Natural killer cell (primary cell): ENCODE data around the gene LRRK2. TPM values are rescaled to one million over a fixed set of nuclear protein-coding genes. Genes with fewer than 3 reads are reported as not detected.

Experiments used
- ATAC-seq, 3 donors: fragments of 150-1000 bp in 2 of 3; fragments of 200-7000 bp in 1 of 3; cut with Tn5 transposase; 1 replicate in 1 of 3; 2 replicates in 2 of 3; pipeline ENCODE4 v1.10.0; 2021; ENCODE audit warnings: mild to moderate bottlenecking in 2 of 3, moderate library complexity in 2 of 3
- DNase-seq, 2 donors: peaks; one replicate each; pipeline versions ENCODE4 v3.0.0 to v3.0.0-alpha.2; 2013 to 2021; ENCODE audit warnings: mixed read lengths in 1 of 2
- H3K27ac ChIP-seq: one replicate; pipeline ENCODE4 v1.5.1; 2013; ENCODE audit warnings: mild to moderate bottlenecking, low read length
- H3K27me3 ChIP-seq: one replicate; pipeline ENCODE4 v1.6.1; 2013; ENCODE audit warnings: low read length; ENCODE audit not compliant: control insufficient read depth, insufficient read depth
- H3K36me3 ChIP-seq: one replicate; pipeline ENCODE4 v1.6.1; 2013; ENCODE audit warnings: low read length; ENCODE audit not compliant: control insufficient read depth, insufficient read depth
- H3K4me1 ChIP-seq: one replicate; pipeline ENCODE4 v1.6.1; 2013; ENCODE audit warnings: low read length; ENCODE audit not compliant: control insufficient read depth, insufficient read depth
- H3K4me3 ChIP-seq: one replicate; pipeline ENCODE4 v1.5.1; 2013; ENCODE audit warnings: low read length
- H3K9me3 ChIP-seq: one replicate; pipeline ENCODE4 v1.6.1; 2013; ENCODE audit warnings: low read length; ENCODE audit not compliant: control insufficient read depth, insufficient read depth
- H3K27ac Mint-ChIP-seq, 2 donors: one replicate each; pipeline ENCODE4 v1.8.0; 2022; ENCODE audit warnings: mild to moderate bottlenecking in 2 of 2, mixed read lengths in 2 of 2, moderate library complexity in 1 of 2
- H3K27me3 Mint-ChIP-seq, 2 donors: one replicate each; pipeline ENCODE4 v1.8.0; 2022; ENCODE audit warnings: low read depth in 2 of 2, mixed read lengths in 2 of 2
- H3K36me3 Mint-ChIP-seq: one replicate; pipeline ENCODE4 v1.8.0; 2022; ENCODE audit warnings: mixed read lengths
- H3K4me1 Mint-ChIP-seq, 2 donors: one replicate each; pipeline ENCODE4 v1.8.0; 2022; ENCODE audit warnings: mixed read lengths in 2 of 2
- H3K4me3 Mint-ChIP-seq: one replicate; pipeline ENCODE4 v1.8.0; 2022; ENCODE audit warnings: mild to moderate bottlenecking, moderate library complexity, mixed read lengths
- H3K9me3 Mint-ChIP-seq, 2 donors: one replicate each; pipeline ENCODE4 v1.8.0; 2022; ENCODE audit warnings: mixed read lengths in 2 of 2
- CTCF ChIP-seq: fragments of 200-600 bp; IDR thresholded peaks from one replicate; pipeline ENCODE4 v1.8.0; 2022; ENCODE audit warnings: antibody characterized with exemption
- WGBS: methylation state at CpG from one replicate; pipeline ENCODE4 v1.1.7; 2013; ENCODE audit warnings: missing lambda C conversion rate; ENCODE audit not compliant: insufficient coverage; 5-methylcytosine and 5-hydroxymethylcytosine counted together
- intact Hi-C: fragments of 100-400 bp; cut with micrococcal nuclease; formaldehyde crosslinking; loops from one replicate; pipeline ENCODE4 v1.14.2; 2022
- total RNA-seq, 4 donors: library from RNA; stranded (reverse); fragments of 120-200 nt in 1 of 4; gene quantifications; one replicate each; pipeline versions ENCODE4 v1.2.3 to v1.2.4, GENCODE V29; 2013 to 2022

Gene LRRK2
- total RNA-seq, 3 donors from 2014 or later (not counting 1 experiment from before 2014, with no cell fraction given), result 1.6 to 6.1 (median 3.3) TPM

- Mint-ChIP-seq H3K27me3 (no peaks in the 10 kb centered on the region), H3K27ac (no peak overlapping the region), H3K9me3 (peaks cover 0 to 2% of the 10 kb centered on the region in 2 donors), H3K36me3 (no peaks in the 10 kb centered on the region), H3K4me3 (no peak overlapping the region), H3K4me1 (no peaks in the 10 kb centered on the region)
- no peak for TF ChIP-seq CTCF
- no peak for DNase-seq
- Histone ChIP-seq H3K9me3 (no peaks in the 10 kb centered on the region), H3K36me3 (no peaks in the 10 kb centered on the region), H3K27me3 (no peaks in the 10 kb centered on the region), H3K27ac (no peak overlapping the region), H3K4me3 (no peak overlapping the region), H3K4me1 (no peaks in the 10 kb centered on the region)
- intact Hi-C loops, result no loop called here
- ATAC-seq, result no peak
- WGBS, result 89% methylated on average over 9 of the region's 9 CpGs
These were observed 85.4 kb downstream of the LRRK2 start for GRCh38 chr12:40310211-40310610.

- H3K4me3 Mint-ChIP-seq, result no peak overlapping the region
These were observed 87.4 kb downstream of the LRRK2 start for GRCh38 chr12:40312196-40312595.

GRCh38 chr12:40312982-40313576 is 88.3 kb downstream of the LRRK2 start:
- no peaks in the 10 kb centered on the region for H3K9me3 ChIP-seq
- ATAC-seq, result no peak
- Mint-ChIP-seq H3K4me1 (no peaks in the 10 kb centered on the region), H3K27ac (no peak overlapping the region), H3K9me3 (peaks cover 0 to 2% of the 10 kb centered on the region in 2 donors), H3K27me3 (no peaks in the 10 kb centered on the region), H3K4me3 (no peak overlapping the region), H3K36me3 (no peaks in the 10 kb centered on the region)
- H3K4me1 ChIP-seq, result no peaks in the 10 kb centered on the region
- TF ChIP-seq CTCF, result no peak
- H3K27ac ChIP-seq, result no peak overlapping the region
- DNase-seq, result peak in 1 of 2 donors; percentile 3
- H3K36me3 ChIP-seq, result no peaks in the 10 kb centered on the region
- WGBS, result 60% methylated on average over 1 of the region's 4 CpGs
- intact Hi-C loops, result loop anchor here (2.0 kb wide), 1 partner anchor 160 kb away; no protein-coding TSS in a partner anchor
- H3K4me3 ChIP-seq, result no peak overlapping the region
- no peaks in the 10 kb centered on the region for H3K27me3 ChIP-seq

More at GRCh38 chr12:40312196-40312595, 87.4 kb downstream of the LRRK2 start:
- Histone ChIP-seq H3K27me3 (no peaks in the 10 kb centered on the region), H3K36me3 (no peaks in the 10 kb centered on the region), H3K27ac (no peak overlapping the region), H3K9me3 (no peaks in the 10 kb centered on the region), H3K4me1 (no peaks in the 10 kb centered on the region), H3K4me3 (no peak overlapping the region)
- DNase-seq (no peak), ATAC-seq (no peak)
- intact Hi-C loops, result loop anchor here (2.0 kb wide), 1 partner anchor 159 kb away; no protein-coding TSS in a partner anchor
- H3K4me1 Mint-ChIP-seq, result no peaks in the 10 kb centered on the region
- no peaks in the 10 kb centered on the region for H3K27me3 Mint-ChIP-seq
- no peak for TF ChIP-seq CTCF
- no peaks in the 10 kb centered on the region for H3K36me3 Mint-ChIP-seq
- H3K27ac Mint-ChIP-seq, result no peak overlapping the region
- peaks cover 0 to 2% of the 10 kb centered on the region in 2 donors for H3K9me3 Mint-ChIP-seq

- no peaks in the 10 kb centered on the region for H3K36me3 Mint-ChIP-seq
- whole genome bisulfite sequencing, result 89% methylated on average over 8 of the region's 10 CpGs
These were observed 89.1 kb downstream of the LRRK2 start for GRCh38 chr12:40313928-40314327.

More at GRCh38 chr12:40313928-40314327, 89.1 kb downstream of the LRRK2 start:
- H3K4me3 ChIP-seq, result no peak overlapping the region
- H3K4me1 ChIP-seq, result no peaks in the 10 kb centered on the region
- intact Hi-C loops, result loop anchor here (2.0 kb wide), 1 partner anchor 161 kb away; no protein-coding TSS in a partner anchor
- Mint-ChIP-seq H3K4me3 (no peak overlapping the region), H3K27ac (no peak overlapping the region), H3K27me3 (no peaks in the 10 kb centered on the region), H3K9me3 (peaks cover 0 to 2% of the 10 kb centered on the region in 2 donors), H3K4me1 (no peaks in the 10 kb centered on the region)
- no peaks in the 10 kb centered on the region for H3K9me3 ChIP-seq
- no peaks in the 10 kb centered on the region for H3K36me3 ChIP-seq
- H3K27ac ChIP-seq, result no peak overlapping the region
- ATAC-seq (no peak), DNase-seq (no peak)
- no peak for TF ChIP-seq CTCF
- no peaks in the 10 kb centered on the region for H3K27me3 ChIP-seq
